HG03354 (cell line): ENCODE measurements around the gene PGAM1.
"Not testable (repeated sequence)": the region's sequence is repeated elsewhere in the genome, so short reads cannot be mapped to it uniquely, and the experiment has no call there.

Experiments used
- ATAC-seq: cut with Tn5 transposase; IDR thresholded peaks from one replicate; pipeline ENCODE4 v1.9.1; 2021; ENCODE audit warnings: mild to moderate bottlenecking; ENCODE audit not compliant: unreplicated experiment, poor library complexity, severe bottlenecking

PGAM1 gene

GRCh38 chr10:97407211-97407951 is 18.6 kb upstream of the PGAM1 start:
- peak; percentile 96 for ATAC-seq

GRCh38 chr10:97407952-97408248 is 18.1 kb upstream of the PGAM1 start:
- no peak for ATAC-seq

GRCh38 chr10:97408496-97408992 is 17.4 kb upstream of the PGAM1 start:
- ATAC-seq: no peak

- no peak for ATAC-seq
Observed at GRCh38 chr10:97411406-97411805, 14.6 kb upstream of the PGAM1 start.

- no peak for ATAC-seq
Observed at GRCh38 chr10:97412891-97413304, 13.1 kb upstream of the PGAM1 start.

- ATAC-seq: no peak
Observed at GRCh38 chr10:97416565-97416964, 9.4 kb upstream of the PGAM1 start.

- not testable (repeated sequence) for ATAC-seq
Observed at GRCh38 chr10:97423757-97424098, 2.3 kb upstream of the PGAM1 start.

GRCh38 chr10:97426776-97427570 is 982 bp downstream of the PGAM1 start:
- no peak for ATAC-seq

- no peak for ATAC-seq
Observed at GRCh38 chr10:97427571-97428179, 1.7 kb downstream of the PGAM1 start.

- ATAC-seq: no peak
Observed at GRCh38 chr10:97428572-97428981, 2.6 kb downstream of the PGAM1 start.

- ATAC-seq: no peak
Observed at GRCh38 chr10:97434055-97434454, 8.1 kb downstream of the PGAM1 start.

- no peak for ATAC-seq
Observed at GRCh38 chr10:97434557-97434956, 8.6 kb downstream of the PGAM1 start.

- no peak for ATAC-seq
Observed at GRCh38 chr10:97435211-97435610, 9.2 kb downstream of the PGAM1 start.

- ATAC-seq: no peak
Observed at GRCh38 chr10:97442277-97442676, 16.3 kb downstream of the PGAM1 start.

- ATAC-seq: no peak
Observed at GRCh38 chr10:97444212-97444611, 18.2 kb downstream of the PGAM1 start.

GRCh38 chr10:97445357-97445721 is 19.3 kb downstream of the PGAM1 start:
- no peak for ATAC-seq

GRCh38 chr10:97445722-97446639 is 20.0 kb downstream of the PGAM1 start, which contains the start of the genes EXOSC1 and ZDHHC16:
Gene EXOSC1, minus strand, starts transcription at chr10:97446006. Its CDS starts 21 bp downstream, at chr10:97445985.
Gene ZDHHC16, plus strand, starts transcription at chr10:97446175. Its CDS starts 5,501 bp downstream, at chr10:97451676.
- peak; percentile 97 for ATAC-seq

GRCh38 chr10:97450828-97451227 is 24.8 kb downstream of the PGAM1 start:
- no peak for ATAC-seq

GRCh38 chr10:97451605-97452004 is 25.6 kb downstream of the PGAM1 start:
- ATAC-seq: no peak

GRCh38 chr10:97452352-97452751 is 26.4 kb downstream of the PGAM1 start:
- ATAC-seq: no peak
